K562 (cell line): ENCODE results near the gene LRRC14B. TPM values are rescaled to one million over a fixed set of nuclear protein-coding genes. Genes with fewer than 3 reads are reported as not detected.

ENCODE experiments used
- ATAC-seq: fragments of 200-7000 bp; cut with Tn5 transposase; 3 replicates; pipeline ENCODE4 v1.9.1; 2020; ENCODE audit warnings: moderate library complexity
- BruUV-seq: library from RNA; stranded (reverse); fragments of 400-500 nt; replicated peaks from 2 replicates; lab custom pipeline; 2021; lab: Mats Ljungman, UMichigan
- CTCF ChIA-PET: fragments of 300-600 bp; formaldehyde crosslinking; extraction: SDS; loops from one replicate; lab custom pipeline; 2021; ENCODE audit warnings: low intra/inter-chr PET ratio; lab: Yijun Ruan, JAX
- POLR2A ChIA-PET: fragments of 300-600, 350-650 bp; sonication (Branson Sonifier 250); formaldehyde crosslinking; extraction: SDS; loops from one replicate; lab custom pipeline; 2021; ENCODE audit warnings: antibody characterized with exemption, inconsistent platforms; lab: Yijun Ruan, JAX
- DNase-seq, 4 experiments: peaks; one replicate each; pipeline versions ENCODE4 v3.0.0 to v3.0.0-alpha.2; 2011 to 2018; ENCODE audit warnings: low spot score in 3 of 4, mixed read lengths in 3 of 4; ENCODE audit errors: extremely low read depth in 1 of 4
- FAIRE-seq: peaks from 2 replicates; lab custom pipeline; 2011; peaks lifted over from hg19 to GRCh38; lab: Jason Lieb, UNC
- H2AFZ ChIP-seq: 2 replicates; pipeline ENCODE4 v1.6.0; 2011; ENCODE audit warnings: low read depth, low read length, control low read depth, inconsistent platforms
- H3K27ac ChIP-seq: fragments of 200-600 bp; 3 replicates; pipeline ENCODE4 v1.8.0; 2011; ENCODE audit warnings: low read depth, mild to moderate bottlenecking, control low read depth, inconsistent platforms, low read length, moderate library complexity, mixed read lengths; ENCODE audit errors: extremely low read depth
- H3K27me3 ChIP-seq, 2 experiments: fragments of 300-600 bp in 1 of 2; 2 replicates in 1 of 2; 3 replicates in 1 of 2; pipeline versions ENCODE4 v1.6.0 to v1.8.0; 2011; ENCODE audit warnings: inconsistent platforms in 2 of 2, low read length in 2 of 2, mild to moderate bottlenecking in 1 of 2, mixed read lengths in 1 of 2, moderate library complexity in 1 of 2; ENCODE audit not compliant: control insufficient read depth in 2 of 2, insufficient read depth in 2 of 2
- H3K36me3 ChIP-seq: fragments of 300-600 bp; 3 replicates; pipeline ENCODE4 v1.8.0; 2011; ENCODE audit warnings: mild to moderate bottlenecking, low read length, inconsistent platforms; ENCODE audit not compliant: control insufficient read depth, insufficient read depth
- H3K4me1 ChIP-seq, 2 experiments: fragments of 200-600 bp in 1 of 2; replicated peaks in 1 of 2; 2 replicates in 1 of 2; 3 replicates in 1 of 2; pipeline versions ENCODE4 v1.5.1 to v1.8.0; 2011; ENCODE audit warnings: inconsistent platforms in 2 of 2, low read length in 2 of 2, mild to moderate bottlenecking in 1 of 2, mixed read lengths in 1 of 2, moderate library complexity in 1 of 2; ENCODE audit not compliant: control insufficient read depth in 2 of 2, insufficient read depth in 2 of 2
- H3K4me2 ChIP-seq: 2 replicates; pipeline ENCODE4 v1.6.1; 2011; ENCODE audit warnings: low read length, control low read depth, inconsistent platforms, mixed read lengths; ENCODE audit not compliant: insufficient read depth
- H3K4me3 ChIP-seq: fragments of 200-600 bp; sonication (generic), shearing (Covaris generic); 2 replicates; pipeline ENCODE4 v1.5.1; 2016; ENCODE audit warnings: control low read depth, inconsistent platforms
- H3K79me2 ChIP-seq: fragments of 200-600 bp; 3 replicates; pipeline ENCODE4 v1.8.0; 2011; ENCODE audit warnings: low read length, inconsistent platforms; ENCODE audit not compliant: control insufficient read depth, insufficient read depth
- H3K9ac ChIP-seq, 2 experiments: 2 replicates each; pipeline versions ENCODE4 v1.6.0 to v1.6.1; 2011; ENCODE audit warnings: low read depth in 2 of 2, low read length in 2 of 2, control low read depth in 1 of 2, inconsistent platforms in 1 of 2, mild to moderate bottlenecking in 1 of 2, mixed read lengths in 1 of 2; ENCODE audit not compliant: insufficient read depth in 1 of 2
- H3K9me1 ChIP-seq: one replicate; pipeline ENCODE4 v1.6.0; 2011; ENCODE audit warnings: inconsistent platforms, mild to moderate bottlenecking, low read length, moderate library complexity; ENCODE audit not compliant: control insufficient read depth, insufficient read depth
- H3K9me3 ChIP-seq: replicated peaks from 2 replicates; pipeline ENCODE4 v1.5.1; 2011; ENCODE audit warnings: low read depth, low read length, inconsistent platforms; ENCODE audit not compliant: control insufficient read depth, insufficient read depth
- H4K20me1 ChIP-seq: replicated peaks from 2 replicates; pipeline ENCODE4 v1.6.1; 2011; ENCODE audit warnings: low read length, inconsistent platforms, mixed read lengths; ENCODE audit not compliant: control insufficient read depth, insufficient read depth
- BMI1 ChIP-seq: fragments of 150-350 bp; IDR thresholded peaks from 2 replicates; pipeline ENCODE4 v1.6.1; 2014; ENCODE audit warnings: low read length
- HOXB6 ChIP-seq: fragments of 250-450 bp; sonication (Bioruptor Pico); IDR thresholded peaks from 2 replicates; pipeline ENCODE4 v1.5.1; 2022; ENCODE audit warnings: mild to moderate bottlenecking, borderline replicate concordance
- KAT8 ChIP-seq: fragments of 450-650 bp; IDR thresholded peaks from 2 replicates; pipeline ENCODE4 v1.6.1; 2016; ENCODE audit warnings: low read depth, mild to moderate bottlenecking
- MAFK ChIP-seq: IDR thresholded peaks from 2 replicates; pipeline ENCODE4 v1.6.1; 2011; ENCODE audit warnings: low read length, improper control_type of control experiment
- RBFOX2 ChIP-seq: fragments of 200-400 bp; formaldehyde crosslinking; IDR thresholded peaks from 2 replicates; pipeline ENCODE4 v1.6.1; 2017; ENCODE audit warnings: low read depth, mild to moderate bottlenecking, low read length, moderate library complexity
- RFX7 ChIP-seq: fragments of 250-450 bp; sonication (Bioruptor Pico); IDR thresholded peaks from 2 replicates; pipeline ENCODE4 v1.5.1; 2021; ENCODE audit warnings: mild to moderate bottlenecking
- SOX6 ChIP-seq: fragments of 450-650 bp; IDR thresholded peaks from 2 replicates; pipeline ENCODE4 v1.6.1; 2014; ENCODE audit warnings: mild to moderate bottlenecking
- XRCC3 ChIP-seq: fragments of 450-650 bp; IDR thresholded peaks from 2 replicates; pipeline ENCODE4 v1.6.1; 2017; ENCODE audit warnings: mild to moderate bottlenecking, moderate library complexity
- YY1 ChIP-seq, 3 experiments: IDR thresholded peaks; 2 replicates each; pipeline ENCODE4 v1.6.1; 2011; ENCODE audit warnings: low read length in 2 of 3, mild to moderate bottlenecking in 2 of 3, moderate library complexity in 2 of 3, borderline replicate concordance in 1 of 3, control low read depth in 1 of 3, low read depth in 1 of 3; ENCODE audit not compliant: insufficient read depth in 3 of 3, insufficient replicate concordance in 2 of 3, control insufficient read depth in 1 of 3, insufficient read length in 1 of 3; ENCODE audit errors: extremely low read depth in 1 of 3
- ZNF175 ChIP-seq: fragments of 200-800 bp; sonication (Bioruptor generic); IDR thresholded peaks from 2 replicates; pipeline ENCODE4 v1.6.1; 2016; ENCODE audit warnings: low read depth, mild to moderate bottlenecking, missing genetic modification characterization, missing compliant biosample characterization
- ZNF561 ChIP-seq: fragments of 450-650 bp; formaldehyde crosslinking; conservative IDR thresholded peaks from 2 replicates; pipeline ENCODE4 v1.4.0; 2020; ENCODE audit warnings: mild to moderate bottlenecking, moderate library complexity
- ZNF764 ChIP-seq: fragments of 250-450 bp; sonication (Bioruptor Pico); IDR thresholded peaks from 2 replicates; pipeline ENCODE4 v1.4.0; 2020; ENCODE audit warnings: low read depth, mild to moderate bottlenecking, moderate library complexity
- WGBS: fragments of 100-300 bp; shearing (Covaris generic); methylation state at CpG from one replicate; pipeline ENCODE4 v1.1.6; 2016; ENCODE audit warnings: low coverage, mixed read lengths; ENCODE audit not compliant: insufficient coverage; ENCODE audit errors: missing lambda C conversion rate; 5-methylcytosine and 5-hydroxymethylcytosine counted together
- in situ Hi-C: fragments of 300-500 bp; cut with MboI; formaldehyde crosslinking; loops from 4 replicates; pipeline ENCODE4 v1.15.0; 2018; ENCODE audit warnings: inconsistent platforms, mixed read lengths
- intact Hi-C: fragments of 100-400 bp; cut with micrococcal nuclease; formaldehyde crosslinking; loops from 2 replicates; pipeline ENCODE4 v1.14.2; 2022
- polyA plus RNA-seq, 8 experiments: library from polyadenylated mRNA; depleted of rRNA in 4 of 8; stranded (reverse) in 5 of 8; unstranded in 3 of 8; fragments of >200 nt; fragmentation: Nextera tagmentation in 2 of 8; fragmentation: Illumina TruSeq in 1 of 8; extraction: Ambion mirVana in 2 of 8; extraction: Trizol in 1 of 8; gene quantifications; 2 replicates each; pipeline versions ENCODE4 v1.2.1 to v1.2.3, GENCODE V29; 2011 to 2014; ENCODE audit warnings: inconsistent platforms in 1 of 8, missing spikeins in 1 of 8
- total RNA-seq, 7 experiments: library from RNA; depleted of rRNA in 6 of 7; stranded (reverse); fragments of >200 nt in 6 of 7; fragmentation: Illumina TruSeq in 2 of 7; extraction: Trizol in 2 of 7; gene quantifications; 2 replicates each; pipeline versions ENCODE4 v1.2.1 to v1.2.3, GENCODE V29; 2011 to 2021; ENCODE audit warnings: low replicate concordance in 1 of 7
- TF ChIP-seq, protein P1 (sequence below), 2 experiments: fragments of 450-650 bp; conservative IDR thresholded peaks; 2 replicates each; pipeline ENCODE4 v1.6.1; 2017; ENCODE audit warnings: mild to moderate bottlenecking in 2 of 2, moderate library complexity in 2 of 2

Gene LRRC14B
- total and polyA plus RNA-seq, 9 of the 15 experiments (the other 6 are each of a cell fraction or from before 2014, with no cell fraction given) = not detected

DNA sequence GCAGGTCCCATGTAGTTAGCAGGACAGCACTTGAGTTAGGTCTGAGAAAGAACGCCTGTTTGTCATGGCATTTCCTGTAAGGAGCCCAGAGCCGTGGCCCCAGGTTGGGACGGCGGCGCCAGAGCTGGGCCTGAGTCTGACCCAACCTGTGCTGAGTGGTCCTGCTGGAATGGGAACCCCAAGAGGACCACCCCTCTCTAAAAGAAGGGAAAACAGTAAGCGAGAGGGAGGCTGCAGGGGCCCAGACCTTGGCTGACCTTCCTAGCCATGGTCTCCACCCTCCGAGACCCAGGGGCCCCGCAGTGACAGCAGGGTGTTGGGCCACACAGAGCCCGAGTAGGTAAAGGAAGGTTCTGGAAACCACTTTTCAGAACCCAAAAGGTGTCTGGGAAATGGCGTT, 1.8 kb upstream of the LRRC14B start:
- no peak overlapping the region for H3K27ac ChIP-seq
- TF ChIP-seq SOX6 (no peak), ZNF561 (CRISPR knock-in tag) (no peak), ZNF764 (CRISPR knock-in tag) (no peak)
- intact Hi-C loops = loop anchor here (5.0 kb wide), 1 partner anchor 248 kb away; no protein-coding TSS in a partner anchor

DNA sequence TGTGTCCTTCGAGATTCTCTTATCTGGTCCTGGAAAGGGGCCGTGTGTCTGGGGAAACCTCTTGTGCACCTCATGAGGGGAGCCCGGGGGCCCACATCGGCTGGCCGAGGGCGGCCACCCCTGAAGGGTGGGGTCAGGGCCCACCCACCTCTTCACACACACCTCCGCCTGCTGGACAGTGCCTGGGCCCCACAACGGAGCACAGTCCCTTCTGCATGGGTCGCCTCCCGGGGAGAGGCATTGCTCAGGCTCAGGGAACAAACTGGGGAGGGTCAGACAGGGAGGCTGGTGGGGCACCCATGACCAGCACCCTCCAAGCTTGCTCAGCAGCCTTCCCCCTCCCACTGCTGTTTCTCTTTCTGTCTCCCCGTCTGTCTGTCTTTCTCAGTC, 1.3 kb upstream of the LRRC14B start:
- POLR2A ChIA-PET = no interaction called here
- Histone ChIP-seq H3K4me1 (peaks cover 0 to 66% of the 10 kb centered on the region in 2 experiments; a peak in 2 of 5 replicates), H3K4me2 (no peak overlapping the region), H3K27ac (no peak overlapping the region), H2AFZ (no peak overlapping the region), H3K9ac (no peak overlapping the region), H3K9me3 (no peaks in the 10 kb centered on the region), H3K4me3 (no peak overlapping the region), H4K20me1 (peaks cover 32% of the 10 kb centered on the region), H3K9me1 (no peaks in the 10 kb centered on the region), H3K79me2 (no peaks in the 10 kb centered on the region), H3K27me3 (peaks cover 44 to 93% of the 10 kb centered on the region in 2 experiments), H3K36me3 (no peaks in the 10 kb centered on the region)
- ATAC-seq (0 out of 3 replicates have a peak, but pooled peaks have one; percentile 6), FAIRE-seq (no peak), DNase-seq (peak in 3 of 4 experiments; percentile 36 to 51 (median 49))
- WGBS = 9% methylated on average over 10 of the region's 11 CpGs
- CTCF ChIA-PET = no interaction called here
- intact Hi-C loops (loop anchor here (5.0 kb wide), 1 partner anchor 247 kb away; no protein-coding TSS in a partner anchor), in situ Hi-C loops (no loop called here)
- BruUV-seq = no TSS peak
- no peak for TF ChIP-seq MAFK
- no peak for TF ChIP-seq ZNF175 (CRISPR knock-in tag)
- TF ChIP-seq RFX7 (CRISPR knock-in tag) = no peak
- TF ChIP-seq XRCC3 = no peak
- TF ChIP-seq, protein P1, sequence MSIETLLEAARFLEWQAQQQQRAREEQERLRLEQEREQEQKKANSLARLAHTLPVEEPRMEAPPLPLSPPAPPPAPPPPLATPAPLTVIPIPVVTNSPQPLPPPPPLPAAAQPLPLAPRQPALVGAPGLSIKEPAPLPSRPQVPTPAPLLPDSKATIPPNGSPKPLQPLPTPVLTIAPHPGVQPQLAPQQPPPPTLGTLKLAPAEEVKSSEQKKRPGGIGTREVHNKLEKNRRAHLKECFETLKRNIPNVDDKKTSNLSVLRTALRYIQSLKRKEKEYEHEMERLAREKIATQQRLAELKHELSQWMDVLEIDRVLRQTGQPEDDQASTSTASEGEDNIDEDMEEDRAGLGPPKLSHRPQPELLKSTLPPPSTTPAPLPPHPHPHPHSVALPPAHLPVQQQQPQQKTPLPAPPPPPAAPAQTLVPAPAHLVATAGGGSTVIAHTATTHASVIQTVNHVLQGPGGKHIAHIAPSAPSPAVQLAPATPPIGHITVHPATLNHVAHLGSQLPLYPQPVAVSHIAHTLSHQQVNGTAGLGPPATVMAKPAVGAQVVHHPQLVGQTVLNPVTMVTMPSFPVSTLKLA (conservative IDR thresholded peaks at IDR 0.05) = no peak
- no peak for TF ChIP-seq HOXB6 (CRISPR knock-in tag)
- TF ChIP-seq RBFOX2 = no peak
- TF ChIP-seq BMI1 = no peak
- no peak for TF ChIP-seq KAT8
- TF ChIP-seq YY1 (IDR thresholded peaks at IDR 0.05; ENCODE audit: borderline replicate concordance in 1 of 3, control insufficient read depth in 1 of 3, extremely low read depth in 1 of 3, insufficient read depth in 3 of 3, insufficient read length in 1 of 3, insufficient replicate concordance in 2 of 3, low read depth in 1 of 3, low read length in 2 of 3) = no peak

More for the DNA sequence above, 1.8 kb upstream of the LRRC14B start:
- no peaks in the 10 kb centered on the region for H3K36me3 ChIP-seq
- H3K9ac ChIP-seq = peak overlapping the region in 1 of 2 experiments; percentile 28; a peak in 1 of 4 replicates
- no peaks in the 10 kb centered on the region for H3K79me2 ChIP-seq
- H3K9me3 ChIP-seq = no peaks in the 10 kb centered on the region
- peaks cover 32% of the 10 kb centered on the region for H4K20me1 ChIP-seq
- POLR2A ChIA-PET = interaction anchor here (0.7 to 1.4 kb wide), 3 partner anchors 12 to 32 kb away, joined by 3 read pairs; no protein-coding TSS in a partner anchor
- DNase-seq = no peak
- H3K4me1 ChIP-seq = peaks cover 0 to 61% of the 10 kb centered on the region in 2 experiments; a peak in 2 of 5 replicates
- H3K4me3 ChIP-seq = no peak overlapping the region
- no peaks in the 10 kb centered on the region for H3K9me1 ChIP-seq
- FAIRE-seq = no peak
- in situ Hi-C loops = no loop called here
- H3K27me3 ChIP-seq = peaks cover 43 to 90% of the 10 kb centered on the region in 2 experiments
- no TSS peak for BruUV-seq
- no peak overlapping the region for H3K4me2 ChIP-seq
- WGBS = 34% methylated on average over 7 of the region's 10 CpGs
- no peak overlapping the region for H2AFZ ChIP-seq
- CTCF ChIA-PET = no interaction called here
- no peak for ATAC-seq
